Measurements from ENCODE around the gene TBC1D10A.

DNA sequence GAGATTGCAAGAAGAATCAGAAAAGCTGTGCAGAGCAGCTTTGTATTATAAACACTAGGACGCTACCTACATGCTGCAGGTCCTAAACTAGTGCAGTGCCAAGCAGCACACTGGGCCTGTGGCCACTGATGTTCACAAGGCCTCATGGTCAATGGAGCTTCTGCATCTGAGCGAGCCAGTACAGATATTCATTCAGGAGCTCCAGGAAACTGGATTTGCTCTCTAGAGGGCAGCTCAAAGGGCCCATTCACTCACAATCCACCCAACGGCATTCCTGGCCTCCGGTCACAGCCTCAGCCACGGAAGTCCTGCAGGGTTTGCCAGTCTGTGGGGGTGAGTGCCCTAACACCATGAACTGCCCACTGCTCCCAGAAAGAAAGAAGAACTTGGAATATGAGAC is 5.8 kb upstream of the TBC1D10A start:
- TF ChIP-seq CTCF (IDR thresholded peaks at IDR 0.05) (no peak), POLR2A (IDR thresholded peaks at IDR 0.05) (no peak), POLR2AphosphoS5 (IDR thresholded peaks at IDR 0.05) (no peak)
